ENCODE data around the gene PAF1.

Gene PAF1

DNA sequence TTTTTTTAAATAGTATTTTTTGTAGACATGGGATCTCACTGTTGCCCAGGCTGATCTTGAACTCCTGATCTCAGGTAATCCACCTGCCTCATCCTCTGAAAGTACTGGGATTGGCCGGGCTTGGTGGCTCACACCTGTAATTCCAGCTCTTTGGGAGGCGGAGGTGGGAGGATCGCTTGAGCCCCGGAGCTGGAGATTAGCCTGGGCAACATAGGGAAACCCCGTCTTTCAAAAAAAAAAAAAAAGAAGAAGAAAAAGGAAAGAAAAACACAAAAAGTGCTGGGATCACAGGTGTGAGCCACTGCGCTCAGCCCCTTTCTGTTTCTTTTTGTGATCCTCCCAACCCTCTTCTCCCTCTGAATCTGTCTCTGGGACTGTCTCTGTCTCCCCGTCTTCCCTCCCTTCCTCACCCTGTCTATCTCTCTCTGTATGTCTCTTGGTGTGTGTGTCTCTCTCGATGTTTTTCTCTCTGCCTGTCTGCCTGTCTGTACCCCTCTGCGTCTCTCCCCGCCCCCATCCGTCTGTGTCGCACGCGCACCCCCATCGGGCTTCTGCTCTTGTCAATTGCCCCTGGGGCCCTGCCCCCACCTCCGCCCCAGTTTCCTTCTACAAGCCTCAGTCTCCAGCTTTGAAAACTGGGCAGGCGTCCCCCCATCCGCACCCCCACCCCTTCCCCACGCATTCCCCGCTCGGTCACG lies 15.2 kb upstream of the PAF1 start:
- DNase-seq (ENCODE audit: low read depth), result peak; percentile 75

DNA sequence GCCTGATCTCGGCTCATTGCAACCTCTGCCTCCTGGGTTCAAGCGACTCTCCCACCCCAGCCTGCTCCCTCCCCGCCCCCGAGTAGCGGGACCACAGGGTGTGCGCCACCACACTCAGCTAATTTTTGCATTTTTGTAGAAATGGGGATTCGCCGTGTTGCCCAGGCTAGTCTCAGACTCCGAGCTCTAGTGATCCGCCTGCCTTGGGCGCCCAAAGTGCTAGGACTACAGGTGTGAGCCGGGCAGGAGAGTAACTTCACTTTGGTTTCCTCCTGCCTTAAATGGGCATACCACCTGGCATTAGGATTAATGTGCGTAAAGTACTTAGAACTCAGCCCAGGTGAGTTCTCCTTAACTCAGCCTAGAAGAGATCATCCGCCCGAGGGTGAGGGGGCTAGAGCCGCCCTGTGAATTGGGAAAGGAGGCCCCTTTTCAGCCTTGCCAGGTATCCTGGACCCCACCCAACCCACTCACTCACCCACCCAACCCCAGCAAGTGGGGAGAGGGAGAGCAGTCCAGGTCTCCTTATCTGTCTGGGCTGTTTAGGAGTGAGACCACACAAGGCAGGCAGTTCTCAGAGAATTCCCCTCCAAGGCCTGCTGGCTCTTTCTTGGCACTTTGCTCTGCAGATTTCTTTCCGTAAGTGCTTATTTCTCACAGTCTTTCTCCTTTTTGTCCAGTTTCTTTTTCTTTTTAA lies 14.5 kb upstream of the PAF1 start:
- no peak for DNase-seq (ENCODE audit: low read depth)

- peak; percentile 91 for DNase-seq (ENCODE audit: low read depth)
Observed at GRCh38 chr19:39403331-39404312, 12.7 kb upstream of the PAF1 start.

- DNase-seq (ENCODE audit: low read depth), result peak; percentile 67
Observed at GRCh38 chr19:39402346-39403300, 11.7 kb upstream of the PAF1 start.

DNA sequence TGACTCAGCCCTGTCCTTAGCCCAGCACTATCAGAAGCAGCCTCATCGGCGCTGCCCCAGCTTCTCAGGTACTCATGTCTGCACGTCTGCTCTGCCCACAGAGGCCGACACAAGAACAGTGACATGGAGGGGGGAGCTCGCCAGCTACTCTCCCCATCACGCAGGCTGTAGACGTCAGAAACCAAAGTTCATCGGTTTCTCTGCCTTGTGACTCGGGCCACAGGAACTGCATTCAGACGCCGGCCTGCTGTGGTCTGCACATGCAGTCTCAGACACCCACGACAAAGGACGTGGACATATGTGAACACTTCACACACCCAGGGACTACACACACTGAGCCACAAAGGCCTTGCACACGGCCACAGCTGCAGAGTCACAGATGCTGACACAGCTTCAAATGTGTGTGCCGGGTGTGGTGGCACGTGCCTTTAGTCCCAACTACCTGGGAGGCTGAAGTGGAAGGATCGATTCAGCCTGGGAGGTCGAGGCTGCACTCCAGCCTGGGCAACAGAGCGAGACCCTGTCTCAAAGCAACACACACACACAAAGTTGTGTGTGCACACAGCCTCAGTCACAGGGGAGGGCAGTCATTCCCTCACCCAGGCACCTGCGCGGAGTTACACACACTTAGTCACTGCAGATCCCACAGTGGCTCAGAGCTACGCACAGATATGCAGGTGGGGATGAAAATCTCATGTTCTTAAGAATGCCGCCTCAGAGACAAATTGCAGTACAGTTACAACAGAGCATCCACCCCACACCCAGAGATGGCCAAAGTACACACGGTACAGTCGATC lies 10.8 kb upstream of the PAF1 start:
- peak; percentile 66 for DNase-seq (ENCODE audit: low read depth)

DNA sequence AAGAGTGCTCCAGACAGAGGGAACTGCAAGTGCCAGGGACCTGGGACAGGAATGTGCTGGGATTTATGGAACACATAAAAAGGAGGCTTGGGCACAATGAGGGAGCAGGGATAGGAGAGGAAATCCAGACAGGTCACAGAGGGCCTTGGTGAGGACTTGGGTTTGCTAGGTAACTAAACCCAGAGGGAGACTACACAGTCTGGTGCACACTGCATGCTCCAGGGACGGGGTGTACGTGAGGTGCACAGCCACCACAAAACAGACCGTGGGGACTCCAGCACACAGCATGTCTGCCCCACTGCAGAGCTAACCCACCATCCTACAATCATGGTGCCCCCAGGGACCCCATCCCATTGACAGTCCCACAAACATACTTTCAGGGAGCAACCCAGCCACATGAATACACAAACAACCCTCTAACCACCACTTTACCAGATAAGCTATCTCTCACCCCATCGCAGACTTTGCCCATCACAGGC lies 10.2 kb upstream of the PAF1 start:
- no peak for DNase-seq (ENCODE audit: low read depth)

DNA sequence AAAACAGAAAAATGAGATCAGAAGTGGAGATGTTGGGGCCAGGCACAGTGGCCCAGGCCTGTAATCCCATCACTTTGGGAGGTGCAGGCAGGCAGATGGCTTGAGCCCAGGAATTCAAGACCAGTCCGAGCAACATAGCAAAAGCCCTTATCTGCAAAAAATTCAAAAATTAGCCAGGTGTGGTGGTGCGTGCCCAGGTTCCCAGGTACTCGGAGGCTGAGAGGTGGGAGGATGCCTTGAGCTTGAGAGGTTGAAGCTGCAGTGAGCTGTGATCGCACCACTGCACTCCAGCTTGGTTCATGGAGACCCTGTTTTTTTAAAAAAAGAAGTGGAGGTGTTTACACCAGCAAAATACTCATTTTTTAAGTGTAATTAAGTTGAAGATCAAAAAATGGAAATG lies 9.2 kb upstream of the PAF1 start:
- no peak for DNase-seq (ENCODE audit: low read depth)

GRCh38 chr19:39399668-39400050 lies 8.8 kb upstream of the PAF1 start:
- DNase-seq (ENCODE audit: low read depth), result no peak

- no peak for DNase-seq (ENCODE audit: low read depth)
Observed at GRCh38 chr19:39398297-39398864, 7.5 kb upstream of the PAF1 start.

DNA sequence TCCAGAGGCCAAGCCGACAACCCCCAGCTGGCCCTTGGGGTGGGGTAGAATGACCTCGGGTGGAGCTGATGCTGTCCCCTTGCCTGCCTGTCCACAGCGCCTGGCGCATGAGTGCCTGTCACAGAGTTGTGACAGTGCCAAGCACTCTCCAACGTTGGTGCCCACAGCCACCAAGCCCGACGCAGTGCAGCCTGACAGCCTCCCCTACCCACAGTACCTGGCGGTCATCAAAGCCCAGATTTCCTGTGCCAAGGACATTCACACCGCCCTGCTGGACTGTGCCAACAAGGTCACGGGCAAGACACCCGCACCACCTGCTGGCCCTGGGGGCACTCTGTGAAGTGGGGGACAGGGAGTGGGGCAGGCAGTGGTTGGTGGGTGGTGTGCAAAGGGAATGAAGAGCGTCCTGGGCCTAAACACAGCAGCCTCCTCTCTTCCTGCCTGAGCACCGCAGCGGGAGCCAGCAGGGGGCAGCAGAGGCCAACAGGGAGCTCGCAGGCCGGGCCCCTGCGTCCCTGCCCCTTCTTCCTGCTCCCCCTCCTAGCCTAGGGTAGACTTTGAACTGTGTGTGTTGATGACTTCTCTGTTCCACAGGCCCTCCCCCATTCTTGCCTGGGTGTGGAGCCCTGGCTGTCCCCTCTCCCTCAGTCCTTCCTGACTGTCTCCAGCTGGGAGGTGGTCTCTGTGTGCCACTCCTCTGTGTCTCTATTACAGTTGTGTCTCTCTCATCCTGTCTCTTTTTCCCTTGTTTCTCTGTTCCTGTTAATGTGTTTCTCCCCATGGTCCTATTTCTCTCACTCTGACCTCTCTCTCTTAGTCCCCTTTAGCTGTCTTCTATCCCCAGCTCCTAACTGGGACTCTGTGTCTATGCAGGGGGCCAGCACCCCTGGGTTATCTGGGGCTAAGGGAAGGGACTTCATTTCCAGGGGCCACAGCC lies 6.7 kb upstream of the PAF1 start:
- peak; percentile 91 for DNase-seq (ENCODE audit: low read depth)

GRCh38 chr19:39390451-39390750 lies 505 bp downstream of the PAF1 start:
- DNase-seq (ENCODE audit: low read depth), result no peak

GRCh38 chr19:39389631-39390414 lies 1.1 kb downstream of the PAF1 start:
- no peak for DNase-seq (ENCODE audit: low read depth)

DNA sequence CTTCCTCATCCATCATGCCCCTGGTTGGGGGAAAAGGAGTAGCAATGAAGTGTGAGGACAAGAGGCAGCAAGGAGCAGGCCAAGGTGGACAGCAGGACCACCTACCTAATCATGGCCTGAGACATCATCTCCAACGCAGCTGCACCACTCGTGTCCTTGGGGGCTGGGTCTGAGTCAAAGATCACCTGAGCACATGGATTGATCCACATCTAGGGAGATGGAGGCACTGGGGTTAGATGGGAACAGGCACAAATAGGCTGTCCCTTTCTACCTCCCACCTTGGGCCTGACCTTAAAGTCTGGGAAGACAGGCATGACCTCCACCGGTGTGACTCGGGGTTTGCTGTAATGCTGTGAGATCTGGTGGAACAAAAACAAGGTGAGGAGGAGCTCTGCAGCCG lies 2.2 kb downstream of the PAF1 start:
- no peak for DNase-seq (ENCODE audit: low read depth)

GRCh38 chr19:39386557-39386956 lies 4.3 kb downstream of the PAF1 start:
- no peak for DNase-seq (ENCODE audit: low read depth)

DNA sequence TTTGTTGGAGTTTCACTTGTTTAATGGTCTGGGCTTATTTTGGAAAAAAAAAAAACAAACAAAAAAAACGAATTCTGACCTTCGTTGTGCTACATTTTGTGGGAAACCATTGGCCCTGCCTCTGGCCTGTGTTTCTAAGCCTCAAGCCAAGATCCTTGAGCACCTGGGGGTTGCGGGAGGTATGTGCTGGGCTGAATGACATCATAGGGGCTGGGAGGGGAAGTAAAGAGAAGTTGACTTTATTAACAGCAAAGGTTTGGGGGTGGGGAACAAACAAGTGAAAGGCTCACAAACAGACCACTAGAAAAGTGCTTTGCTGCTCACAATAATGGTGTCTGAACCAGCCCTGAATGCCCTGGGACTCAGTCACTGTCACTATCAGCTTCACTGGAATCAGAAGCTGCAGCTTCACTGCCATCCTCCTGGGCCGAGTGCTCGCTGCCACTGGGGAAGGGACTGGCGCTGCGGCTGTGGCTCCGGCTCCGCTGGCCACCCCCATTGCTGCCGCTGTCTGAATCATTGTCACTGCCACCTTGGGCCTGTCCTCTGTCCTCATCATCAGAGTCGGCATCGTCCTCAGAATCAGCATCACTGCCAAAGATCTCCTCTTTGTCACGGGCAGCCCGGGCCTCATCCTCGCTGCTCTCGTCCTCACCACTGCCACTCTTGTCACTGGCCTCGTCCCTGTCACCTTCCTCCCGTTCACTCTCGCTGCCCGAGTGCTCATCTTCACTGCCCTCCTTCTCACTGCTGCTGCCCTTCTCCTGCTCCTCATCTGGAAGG lies 5.1 kb downstream of the PAF1 start:
- DNase-seq (ENCODE audit: low read depth), result no peak

DNA sequence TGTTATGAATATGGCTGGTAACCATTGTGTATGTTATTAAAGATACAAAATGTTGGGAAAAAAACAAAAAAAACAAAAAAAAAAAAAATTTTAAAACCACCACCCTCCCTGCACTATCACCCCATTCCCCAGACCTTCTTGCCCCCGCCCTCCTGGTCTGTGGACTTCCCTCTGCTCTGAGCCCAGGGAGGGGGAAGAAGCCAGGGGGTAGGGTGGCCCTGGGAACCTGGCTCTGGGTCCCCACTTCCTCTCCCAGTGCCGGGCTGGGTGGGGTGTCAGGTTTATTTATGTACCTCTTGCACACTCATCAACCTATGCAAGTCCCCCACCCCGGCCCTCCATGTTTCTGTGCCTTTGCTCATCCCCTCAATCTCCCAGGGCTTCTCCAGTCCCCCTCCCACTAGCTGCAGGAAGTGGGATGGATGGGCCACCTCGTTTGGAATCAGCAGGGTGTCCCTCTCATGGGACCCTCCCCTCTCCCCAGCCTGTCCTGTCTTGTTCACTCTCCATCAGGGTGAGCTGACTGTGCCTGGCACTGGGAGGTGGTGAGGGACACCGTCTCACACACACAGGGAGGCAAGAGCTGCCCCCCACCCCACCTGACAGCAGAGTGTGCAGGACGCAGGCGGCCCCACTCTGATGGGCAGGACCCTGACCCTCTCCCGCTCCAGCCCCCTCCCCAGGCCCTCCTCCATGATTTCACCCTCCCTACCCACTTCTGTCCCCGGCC lies 5.9 kb downstream of the PAF1 start:
- DNase-seq (ENCODE audit: low read depth), result no peak
